GM19455 (cell line): ENCODE data around the gene SLC2A4.
A peak's percentile ranks its signal among the peaks of the same experiment; 100 is the strongest.

ENCODE experiments used
- ATAC-seq: cut with Tn5 transposase; IDR thresholded peaks from one replicate; pipeline ENCODE4 v1.9.1; 2021; ENCODE audit not compliant: unreplicated experiment

SLC2A4 gene

GRCh38 chr17:7246779-7247178 is 34.7 kb upstream of the SLC2A4 start:
- no peak for ATAC-seq

DNA sequence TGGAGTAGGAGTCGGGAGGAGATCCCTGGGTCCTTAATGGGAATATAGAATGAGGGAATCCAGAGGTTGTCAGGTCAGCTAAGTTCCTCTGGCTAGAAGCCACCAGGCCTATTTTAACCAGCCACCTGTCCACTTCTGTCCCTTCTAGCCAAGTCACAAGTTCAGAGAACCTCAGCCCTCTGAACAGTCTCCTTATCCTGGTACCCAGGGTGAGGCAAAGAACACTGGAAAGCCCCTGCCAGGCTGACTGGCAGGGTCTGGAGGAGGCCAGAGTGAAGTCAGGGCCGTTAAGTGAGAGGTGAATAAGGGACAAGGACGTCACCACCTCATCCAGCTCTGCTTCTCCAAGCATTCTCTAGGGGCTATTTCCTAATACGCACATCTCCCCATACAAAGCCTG is 32.7 kb upstream of the SLC2A4 start:
- ATAC-seq: no peak

GRCh38 chr17:7249214-7249613 is 32.3 kb upstream of the SLC2A4 start:
- no peak for ATAC-seq

DNA sequence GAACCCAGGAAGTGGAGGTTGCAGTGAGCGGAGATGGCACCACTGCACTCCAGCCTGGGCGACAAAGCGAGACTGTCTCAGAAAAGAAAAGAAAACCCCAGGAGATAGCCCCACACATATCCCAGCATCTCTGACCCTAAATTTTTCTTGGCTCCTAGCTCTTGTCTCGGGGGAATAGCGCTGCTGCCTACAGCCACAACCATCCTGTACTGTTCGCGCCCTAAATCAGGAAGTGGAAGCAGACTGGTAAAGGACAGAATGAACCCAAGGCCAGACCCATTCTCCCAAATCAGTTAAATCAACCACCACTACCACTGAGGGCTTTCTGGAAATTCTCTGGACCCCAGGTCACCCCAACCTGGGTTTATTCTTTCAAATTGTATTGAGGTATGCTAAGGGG is 31.7 kb upstream of the SLC2A4 start:
- ATAC-seq: no peak

DNA sequence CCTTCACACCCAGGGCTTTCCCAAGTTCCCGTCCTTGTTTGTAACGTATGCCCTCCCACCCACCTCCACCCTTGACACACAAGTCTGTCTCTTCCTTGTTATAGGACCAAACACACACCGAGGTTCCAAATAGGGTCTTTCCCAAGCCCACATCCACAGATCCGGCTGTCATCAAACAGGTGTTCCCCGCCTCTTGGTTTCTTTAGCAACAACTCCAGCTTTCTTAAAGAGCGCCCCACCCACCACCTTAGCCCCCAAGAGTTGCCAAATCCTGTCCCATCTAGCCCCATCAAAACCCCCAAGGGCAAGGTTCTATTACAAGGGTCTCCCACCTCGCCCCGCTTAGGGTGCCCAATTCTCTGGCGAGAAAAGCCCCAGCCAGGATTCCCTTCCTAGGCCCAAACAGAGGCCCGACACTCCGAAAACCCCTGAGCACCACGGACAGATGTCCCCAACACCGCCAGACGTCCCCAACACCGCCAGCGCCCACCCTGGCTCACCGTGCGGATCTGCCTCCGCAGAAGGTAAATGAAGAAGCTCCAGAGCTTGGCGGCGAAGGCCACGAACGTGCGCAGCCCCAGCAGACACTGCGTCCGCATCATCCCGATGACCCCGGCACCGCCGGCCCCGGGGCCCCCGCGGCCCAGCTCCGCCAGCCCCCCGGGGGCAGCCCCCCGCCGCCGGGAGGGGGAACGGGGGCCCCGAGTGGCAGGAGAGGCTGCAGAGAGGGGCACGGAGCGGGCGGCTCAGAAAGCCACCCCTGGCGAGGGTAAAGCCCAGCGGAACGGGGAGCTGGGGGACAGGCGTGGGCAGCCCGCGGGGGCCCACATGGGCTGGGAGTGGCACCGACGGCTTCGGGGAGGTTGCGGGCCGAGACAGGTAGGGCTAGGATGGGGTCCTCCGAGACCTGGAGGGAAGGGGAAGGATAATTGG is 30.6 kb upstream of the SLC2A4 start:
- no peak for ATAC-seq

DNA sequence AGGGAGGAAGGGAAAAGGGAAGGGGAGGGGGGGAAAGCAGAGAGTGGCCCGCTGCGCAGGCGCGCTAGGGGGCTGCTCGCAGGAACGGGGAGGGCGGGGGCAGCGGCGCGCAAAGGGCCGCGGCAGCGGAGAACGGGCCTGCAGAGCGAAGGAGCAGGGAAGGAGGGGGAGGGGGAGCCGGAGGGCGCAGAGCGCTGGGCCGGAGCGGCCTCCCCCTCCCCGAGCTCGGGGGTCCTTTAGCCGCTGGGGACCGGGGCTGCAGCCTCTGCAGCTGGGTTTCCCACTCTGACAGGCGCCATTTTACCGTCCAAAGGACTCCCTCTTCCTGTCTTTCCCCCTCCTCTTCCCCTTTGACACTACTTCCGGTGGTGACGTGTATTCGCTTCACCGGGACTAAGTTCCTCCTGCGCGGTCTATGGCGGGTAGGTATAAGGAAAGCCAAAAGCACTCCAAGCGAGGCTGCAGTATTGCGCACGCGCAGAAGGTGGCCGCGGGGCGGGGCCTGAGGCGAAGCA is 29.8 kb upstream of the SLC2A4 start, which contains the start of gene CTDNEP1:
Gene CTDNEP1 (minus strand): TSS at position 74 of the 515 bp plus-strand sequence. CDS start 438 bp downstream, outside the sequence.
- peak; percentile 86 for ATAC-seq

- peak; percentile 40 for ATAC-seq
These were observed 29.1 kb upstream of the SLC2A4 start, which contains the start of gene ELP5 for GRCh38 chr17:7252176-7253043. Gene ELP5 (plus strand): TSS chr17:7252215. CDS start chr17:7252551, 336 bp downstream.

DNA sequence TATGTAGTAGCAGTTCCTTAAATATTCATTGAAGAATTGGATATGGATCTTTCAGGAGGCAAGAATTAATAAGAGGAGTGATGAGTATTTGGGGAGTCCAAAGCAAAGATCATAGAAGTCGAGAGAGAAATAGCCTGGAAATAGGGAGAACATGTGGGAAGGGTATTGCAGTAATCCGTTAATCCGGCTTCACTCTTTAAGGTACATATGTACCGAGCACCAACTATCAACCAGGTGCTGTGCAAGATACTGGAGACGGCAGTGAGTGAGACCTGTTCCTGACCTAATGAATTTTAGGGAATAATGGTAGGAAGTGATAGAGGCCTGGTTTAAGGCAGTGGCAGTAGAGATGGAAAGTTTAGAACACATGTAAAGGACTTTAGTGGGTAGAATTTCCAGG is 28.4 kb upstream of the SLC2A4 start:
- ATAC-seq: no peak

GRCh38 chr17:7254511-7254910 is 27.0 kb upstream of the SLC2A4 start:
- no peak for ATAC-seq

- no peak for ATAC-seq
These were observed 24.6 kb upstream of the SLC2A4 start for GRCh38 chr17:7256766-7257456.

DNA sequence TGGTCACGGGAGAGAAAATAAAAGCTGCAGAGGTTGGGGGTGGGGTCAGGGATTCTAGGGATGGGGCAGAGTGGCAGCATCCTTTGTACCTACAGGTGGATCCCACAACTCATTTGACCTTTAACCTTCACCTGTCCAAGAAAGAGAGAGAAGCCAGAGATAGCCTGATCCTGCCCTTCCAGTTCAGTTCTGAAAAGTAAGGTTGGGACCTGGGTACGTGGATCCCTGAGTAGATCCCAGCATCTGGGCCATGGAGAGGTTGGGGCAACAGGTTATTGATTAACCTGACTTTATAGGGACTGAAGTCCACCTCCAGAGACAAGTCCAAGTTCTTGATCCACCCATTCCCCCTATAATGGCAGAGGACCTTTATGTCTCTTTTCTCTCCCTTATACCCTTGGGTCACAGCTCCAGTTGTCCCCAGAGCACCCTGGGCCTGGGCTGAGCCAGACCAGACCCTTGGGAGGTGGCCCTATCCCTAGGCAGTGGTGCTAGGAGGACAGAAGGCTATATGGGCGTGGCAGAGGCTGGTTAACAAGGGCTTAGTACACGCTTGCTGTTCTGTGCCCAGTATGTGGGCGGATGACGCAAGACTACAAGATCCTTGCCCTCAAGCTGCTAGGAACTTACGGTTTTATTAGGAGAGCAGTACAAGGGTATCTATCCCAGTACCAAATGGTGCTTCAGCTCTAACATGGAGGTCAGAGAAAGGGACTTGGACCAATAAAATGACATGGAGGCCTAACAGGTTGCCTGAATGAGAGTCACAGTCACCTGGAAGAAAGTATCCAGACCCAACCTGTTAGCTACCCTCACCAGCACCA is 22.6 kb upstream of the SLC2A4 start:
- ATAC-seq: no peak

- no peak for ATAC-seq
These were observed 22.0 kb upstream of the SLC2A4 start for GRCh38 chr17:7259555-7259889.

- no peak for ATAC-seq
These were observed 21.4 kb upstream of the SLC2A4 start for GRCh38 chr17:7260151-7260550.

GRCh38 chr17:7260651-7261378 is 20.7 kb upstream of the SLC2A4 start:
- ATAC-seq: no peak

- no peak for ATAC-seq
These were observed 19.9 kb upstream of the SLC2A4 start for GRCh38 chr17:7261379-7262191.

GRCh38 chr17:7262192-7262934 is 19.2 kb upstream of the SLC2A4 start, which contains the start of gene CLDN7:
Gene CLDN7 (minus strand): TSS chr17:7262478. CDS start chr17:7262043, 435 bp downstream.
- ATAC-seq: no peak

DNA sequence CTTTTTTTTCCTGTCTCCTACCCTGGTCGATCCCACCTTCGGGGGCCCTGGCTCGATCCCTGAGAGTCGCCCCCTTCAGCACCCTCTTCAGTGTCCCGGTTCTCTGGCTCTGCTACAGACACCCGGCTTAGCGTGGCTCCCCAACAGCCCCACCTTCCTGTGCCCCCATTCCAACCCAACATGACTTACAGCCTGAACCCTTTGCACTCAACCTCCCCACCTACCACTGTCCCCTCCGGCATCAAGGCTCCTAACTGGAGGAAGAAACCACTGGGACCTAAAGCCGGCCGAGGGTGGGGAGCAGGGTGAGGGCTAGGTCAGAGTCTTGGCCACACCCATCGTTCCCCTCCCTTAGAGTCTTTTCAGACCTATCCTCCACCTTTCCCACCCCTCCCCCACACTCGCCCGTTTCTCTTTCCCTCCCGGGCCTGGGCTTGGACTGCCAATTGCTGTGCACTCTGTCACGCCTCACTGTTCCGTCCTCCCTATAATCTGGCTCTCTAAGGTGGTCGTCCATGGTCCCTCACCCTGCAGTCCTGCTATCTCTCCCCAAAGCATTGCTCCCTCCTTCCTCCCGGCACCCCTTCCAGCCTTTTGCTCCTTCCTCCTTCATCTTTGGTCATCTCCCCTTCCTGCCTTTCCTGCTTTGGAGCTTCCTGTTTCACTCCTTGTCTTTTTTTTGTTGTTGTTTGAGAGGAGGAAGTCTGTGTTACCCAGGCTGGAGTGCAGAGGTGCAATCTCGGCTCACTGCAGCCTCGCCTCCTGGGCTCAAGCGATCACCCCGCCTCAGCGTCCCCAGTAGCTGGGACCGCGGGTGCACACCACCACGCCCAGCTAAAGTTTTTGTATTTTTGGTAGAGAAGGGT is 18.4 kb upstream of the SLC2A4 start:
- ATAC-seq: no peak
